ENCODE measurements around the gene FRMD6.

DNA sequence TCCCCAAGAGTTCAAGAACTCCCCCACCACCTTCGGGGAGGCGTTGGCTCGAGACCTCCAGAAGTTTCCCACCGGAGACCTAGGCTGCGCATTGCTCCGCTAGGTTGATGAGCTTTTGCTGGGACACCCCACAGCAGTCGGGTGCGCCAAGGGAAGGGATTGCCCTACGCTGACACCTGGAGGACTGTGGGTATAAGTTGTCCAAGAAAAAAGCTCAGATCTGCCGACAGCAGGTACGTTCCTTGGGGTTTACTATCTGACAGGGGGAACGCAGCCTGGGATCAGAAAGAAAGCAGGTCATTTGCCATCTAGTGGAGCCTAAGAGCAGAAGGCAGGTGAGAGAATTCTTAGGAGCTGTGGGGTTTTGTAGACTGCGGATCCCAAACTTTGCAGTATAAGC lies 98.8 kb downstream of the FRMD6 start:
- TF ChIP-seq, protein P1, sequence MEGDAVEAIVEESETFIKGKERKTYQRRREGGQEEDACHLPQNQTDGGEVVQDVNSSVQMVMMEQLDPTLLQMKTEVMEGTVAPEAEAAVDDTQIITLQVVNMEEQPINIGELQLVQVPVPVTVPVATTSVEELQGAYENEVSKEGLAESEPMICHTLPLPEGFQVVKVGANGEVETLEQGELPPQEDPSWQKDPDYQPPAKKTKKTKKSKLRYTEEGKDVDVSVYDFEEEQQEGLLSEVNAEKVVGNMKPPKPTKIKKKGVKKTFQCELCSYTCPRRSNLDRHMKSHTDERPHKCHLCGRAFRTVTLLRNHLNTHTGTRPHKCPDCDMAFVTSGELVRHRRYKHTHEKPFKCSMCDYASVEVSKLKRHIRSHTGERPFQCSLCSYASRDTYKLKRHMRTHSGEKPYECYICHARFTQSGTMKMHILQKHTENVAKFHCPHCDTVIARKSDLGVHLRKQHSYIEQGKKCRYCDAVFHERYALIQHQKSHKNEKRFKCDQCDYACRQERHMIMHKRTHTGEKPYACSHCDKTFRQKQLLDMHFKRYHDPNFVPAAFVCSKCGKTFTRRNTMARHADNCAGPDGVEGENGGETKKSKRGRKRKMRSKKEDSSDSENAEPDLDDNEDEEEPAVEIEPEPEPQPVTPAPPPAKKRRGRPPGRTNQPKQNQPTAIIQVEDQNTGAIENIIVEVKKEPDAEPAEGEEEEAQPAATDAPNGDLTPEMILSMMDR (IDR thresholded peaks at IDR 0.05), result peak; percentile 27
- TF ChIP-seq POLR2AphosphoS5 (IDR thresholded peaks at IDR 0.05; ENCODE audit: low read depth, low read length) (no peak), SIN3A (IDR thresholded peaks at IDR 0.05; ENCODE audit: borderline replicate concordance, insufficient read depth, low read depth, low read length) (no peak), TCF7L2 (IDR thresholded peaks at IDR 0.05; ENCODE audit: low read depth, low read length) (no peak)
- TF ChIP-seq, protein P2, sequence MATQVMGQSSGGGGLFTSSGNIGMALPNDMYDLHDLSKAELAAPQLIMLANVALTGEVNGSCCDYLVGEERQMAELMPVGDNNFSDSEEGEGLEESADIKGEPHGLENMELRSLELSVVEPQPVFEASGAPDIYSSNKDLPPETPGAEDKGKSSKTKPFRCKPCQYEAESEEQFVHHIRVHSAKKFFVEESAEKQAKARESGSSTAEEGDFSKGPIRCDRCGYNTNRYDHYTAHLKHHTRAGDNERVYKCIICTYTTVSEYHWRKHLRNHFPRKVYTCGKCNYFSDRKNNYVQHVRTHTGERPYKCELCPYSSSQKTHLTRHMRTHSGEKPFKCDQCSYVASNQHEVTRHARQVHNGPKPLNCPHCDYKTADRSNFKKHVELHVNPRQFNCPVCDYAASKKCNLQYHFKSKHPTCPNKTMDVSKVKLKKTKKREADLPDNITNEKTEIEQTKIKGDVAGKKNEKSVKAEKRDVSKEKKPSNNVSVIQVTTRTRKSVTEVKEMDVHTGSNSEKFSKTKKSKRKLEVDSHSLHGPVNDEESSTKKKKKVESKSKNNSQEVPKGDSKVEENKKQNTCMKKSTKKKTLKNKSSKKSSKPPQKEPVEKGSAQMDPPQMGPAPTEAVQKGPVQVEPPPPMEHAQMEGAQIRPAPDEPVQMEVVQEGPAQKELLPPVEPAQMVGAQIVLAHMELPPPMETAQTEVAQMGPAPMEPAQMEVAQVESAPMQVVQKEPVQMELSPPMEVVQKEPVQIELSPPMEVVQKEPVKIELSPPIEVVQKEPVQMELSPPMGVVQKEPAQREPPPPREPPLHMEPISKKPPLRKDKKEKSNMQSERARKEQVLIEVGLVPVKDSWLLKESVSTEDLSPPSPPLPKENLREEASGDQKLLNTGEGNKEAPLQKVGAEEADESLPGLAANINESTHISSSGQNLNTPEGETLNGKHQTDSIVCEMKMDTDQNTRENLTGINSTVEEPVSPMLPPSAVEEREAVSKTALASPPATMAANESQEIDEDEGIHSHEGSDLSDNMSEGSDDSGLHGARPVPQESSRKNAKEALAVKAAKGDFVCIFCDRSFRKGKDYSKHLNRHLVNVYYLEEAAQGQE (IDR thresholded peaks at IDR 0.05; ENCODE audit: insufficient read depth in 1 of 2, low read depth in 2 of 2, low read length in 1 of 2), result no peak

Data from Panc1 (cell line).